ENCODE results near the gene CHST3.

- TF ChIP-seq EZH2 (IDR thresholded peaks at IDR 0.05; ENCODE audit: low read depth, unreplicated experiment) (no peak), CTCF (conservative IDR thresholded peaks at IDR 0.05; ENCODE audit: low read depth in 2 of 2) (no peak), REST (IDR thresholded peaks at IDR 0.05; ENCODE audit: unreplicated experiment) (no peak), EZH2phosphoT487 (IDR thresholded peaks at IDR 0.05; ENCODE audit: unreplicated experiment) (no peak), POLR2AphosphoS5 (IDR thresholded peaks at IDR 0.05; ENCODE audit: low read depth) (no peak), NANOG (IDR thresholded peaks at IDR 0.05; ENCODE audit: borderline replicate concordance) (no peak), ETS1 (IDR thresholded peaks at IDR 0.05) (no peak), JUNB (IDR thresholded peaks at IDR 0.05; ENCODE audit: unreplicated experiment) (no peak), ZNF114 (CRISPR knock-in tag; IDR thresholded peaks at IDR 0.05) (no peak), STAT1 (IDR thresholded peaks at IDR 0.05; ENCODE audit: unreplicated experiment) (no peak), ZNF331 (CRISPR knock-in tag; IDR thresholded peaks at IDR 0.05; ENCODE audit: low read depth) (no peak), CREB1 (CRISPR knock-in tag; IDR thresholded peaks at IDR 0.05; ENCODE audit: low read depth) (no peak)
Measured at GRCh38 chr10:72034040-72034499, 69.9 kb downstream of the CHST3 start.

Measured in GM23338 (cell line).